ENCODE measurements around the gene DSG1.

DNA sequence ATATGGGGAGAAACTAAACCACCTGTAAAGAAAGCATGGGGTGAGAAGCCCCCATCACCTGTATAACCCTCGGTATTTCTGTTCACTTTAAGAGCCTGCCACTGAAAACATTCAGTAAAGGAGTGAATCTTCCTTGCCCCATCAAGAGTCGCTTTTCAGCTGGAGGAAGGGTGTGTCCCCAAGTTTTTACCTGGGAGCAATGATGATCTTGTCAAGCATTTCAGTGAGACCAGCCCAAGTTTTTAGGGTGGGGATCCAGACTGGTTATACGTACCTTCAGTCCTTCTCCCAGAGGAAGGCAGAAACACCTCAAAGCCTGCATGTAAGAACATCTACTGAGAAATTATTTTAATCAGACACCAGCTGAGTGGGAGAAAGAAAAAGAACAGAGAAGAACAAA is at the start of gene DSG1:
- no peak for TF ChIP-seq MAX (IDR thresholded peaks at IDR 0.05)
- TF ChIP-seq, protein P1, sequence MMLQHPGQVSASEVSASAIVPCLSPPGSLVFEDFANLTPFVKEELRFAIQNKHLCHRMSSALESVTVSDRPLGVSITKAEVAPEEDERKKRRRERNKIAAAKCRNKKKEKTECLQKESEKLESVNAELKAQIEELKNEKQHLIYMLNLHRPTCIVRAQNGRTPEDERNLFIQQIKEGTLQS (IDR thresholded peaks at IDR 0.05) = no peak
- TF ChIP-seq, protein P2, sequence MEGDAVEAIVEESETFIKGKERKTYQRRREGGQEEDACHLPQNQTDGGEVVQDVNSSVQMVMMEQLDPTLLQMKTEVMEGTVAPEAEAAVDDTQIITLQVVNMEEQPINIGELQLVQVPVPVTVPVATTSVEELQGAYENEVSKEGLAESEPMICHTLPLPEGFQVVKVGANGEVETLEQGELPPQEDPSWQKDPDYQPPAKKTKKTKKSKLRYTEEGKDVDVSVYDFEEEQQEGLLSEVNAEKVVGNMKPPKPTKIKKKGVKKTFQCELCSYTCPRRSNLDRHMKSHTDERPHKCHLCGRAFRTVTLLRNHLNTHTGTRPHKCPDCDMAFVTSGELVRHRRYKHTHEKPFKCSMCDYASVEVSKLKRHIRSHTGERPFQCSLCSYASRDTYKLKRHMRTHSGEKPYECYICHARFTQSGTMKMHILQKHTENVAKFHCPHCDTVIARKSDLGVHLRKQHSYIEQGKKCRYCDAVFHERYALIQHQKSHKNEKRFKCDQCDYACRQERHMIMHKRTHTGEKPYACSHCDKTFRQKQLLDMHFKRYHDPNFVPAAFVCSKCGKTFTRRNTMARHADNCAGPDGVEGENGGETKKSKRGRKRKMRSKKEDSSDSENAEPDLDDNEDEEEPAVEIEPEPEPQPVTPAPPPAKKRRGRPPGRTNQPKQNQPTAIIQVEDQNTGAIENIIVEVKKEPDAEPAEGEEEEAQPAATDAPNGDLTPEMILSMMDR (IDR thresholded peaks at IDR 0.05; ENCODE audit: low read depth, low read length, missing input control) = no peak
- no peak for TF ChIP-seq GABPA (IDR thresholded peaks at IDR 0.05 in 1 of 2, conservative IDR thresholded peaks at IDR 0.05 in 1 of 2)
- no peak for TF ChIP-seq YY1 (IDR thresholded peaks at IDR 0.05)
- TF ChIP-seq EGR1 (IDR thresholded peaks at IDR 0.05; ENCODE audit: low read depth in 2 of 2) = no peak
- TF ChIP-seq SP1 (IDR thresholded peaks at IDR 0.05) = no peak
- TF ChIP-seq ZBTB33 (IDR thresholded peaks at IDR 0.05) = no peak
- no peak for TF ChIP-seq TAF1 (conservative IDR thresholded peaks at IDR 0.05)
